ENCODE results near the gene RAB11FIP3.

The RAB11FIP3 gene

DNA sequence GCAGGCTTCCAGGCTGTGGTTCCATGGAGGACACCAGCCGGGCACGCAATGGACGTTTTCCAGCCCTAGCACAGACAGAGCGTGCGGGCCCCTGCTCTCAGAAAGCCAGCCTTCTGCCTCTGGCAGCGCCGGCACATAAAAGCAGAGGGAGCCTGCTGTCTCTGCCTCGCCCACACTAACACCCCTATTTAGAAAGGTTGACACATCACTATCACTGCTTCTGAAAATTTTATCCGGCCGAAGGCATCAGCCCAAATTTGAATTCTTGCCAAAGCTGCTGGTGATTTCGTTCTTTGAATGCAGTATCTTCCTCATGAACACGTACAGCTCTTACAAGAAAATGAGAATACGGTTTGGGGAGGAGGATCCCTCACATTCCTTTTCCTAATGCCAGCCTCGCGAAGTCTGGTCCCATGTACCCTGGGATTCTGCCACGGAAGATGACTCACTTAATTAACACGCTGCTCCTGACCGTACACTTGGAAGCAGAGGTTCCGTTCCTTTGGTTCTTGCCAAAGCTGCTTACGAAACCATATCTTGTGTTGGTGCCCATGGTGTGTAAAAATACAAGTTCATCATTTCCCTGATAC is 1.3 kb upstream of the RAB11FIP3 start:
- DNase-seq = no peak

DNA sequence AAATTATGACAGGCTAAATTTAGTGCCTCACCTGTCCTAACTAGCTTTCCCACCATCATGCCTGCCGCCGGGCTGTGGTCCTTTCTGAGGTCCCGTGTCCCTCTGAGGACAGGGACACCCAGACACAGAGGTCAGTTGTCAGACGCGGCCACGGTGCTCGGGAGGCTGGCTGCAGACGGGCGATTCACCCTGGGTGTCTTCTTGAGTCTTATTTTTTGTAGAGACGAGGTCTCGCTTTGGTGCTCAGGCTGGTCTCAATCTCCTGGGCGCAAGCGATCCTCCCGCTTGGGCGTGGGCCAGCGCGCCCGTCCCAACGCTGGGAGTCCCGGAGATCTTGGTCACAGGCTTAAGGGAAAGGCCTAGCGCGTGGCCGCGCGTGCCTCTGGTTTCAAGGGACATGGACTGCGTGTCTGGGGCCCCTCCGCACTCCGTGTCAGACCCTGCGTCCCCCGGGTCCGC is 797 bp upstream of the RAB11FIP3 start:
- no peak for DNase-seq

DNA sequence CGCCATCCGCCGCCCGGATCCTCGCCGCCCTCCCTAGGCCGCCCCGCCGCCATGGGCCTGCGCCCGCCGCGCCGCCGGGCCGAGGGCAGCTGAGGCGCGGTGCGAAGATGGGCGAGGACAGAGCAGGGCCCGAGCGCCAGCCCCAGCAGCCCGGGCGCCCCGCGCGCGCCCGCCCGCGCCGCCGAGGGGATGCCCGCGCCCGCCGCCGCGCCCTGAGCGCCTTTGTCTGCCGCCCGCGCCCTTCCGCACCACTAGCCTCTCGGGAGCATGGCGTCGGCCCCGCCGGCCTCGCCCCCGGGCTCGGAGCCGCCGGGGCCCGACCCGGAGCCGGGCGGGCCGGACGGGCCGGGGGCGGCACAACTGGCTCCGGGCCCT is 278 bp downstream of the RAB11FIP3 start:
- DNase-seq = peak; percentile 42

DNA sequence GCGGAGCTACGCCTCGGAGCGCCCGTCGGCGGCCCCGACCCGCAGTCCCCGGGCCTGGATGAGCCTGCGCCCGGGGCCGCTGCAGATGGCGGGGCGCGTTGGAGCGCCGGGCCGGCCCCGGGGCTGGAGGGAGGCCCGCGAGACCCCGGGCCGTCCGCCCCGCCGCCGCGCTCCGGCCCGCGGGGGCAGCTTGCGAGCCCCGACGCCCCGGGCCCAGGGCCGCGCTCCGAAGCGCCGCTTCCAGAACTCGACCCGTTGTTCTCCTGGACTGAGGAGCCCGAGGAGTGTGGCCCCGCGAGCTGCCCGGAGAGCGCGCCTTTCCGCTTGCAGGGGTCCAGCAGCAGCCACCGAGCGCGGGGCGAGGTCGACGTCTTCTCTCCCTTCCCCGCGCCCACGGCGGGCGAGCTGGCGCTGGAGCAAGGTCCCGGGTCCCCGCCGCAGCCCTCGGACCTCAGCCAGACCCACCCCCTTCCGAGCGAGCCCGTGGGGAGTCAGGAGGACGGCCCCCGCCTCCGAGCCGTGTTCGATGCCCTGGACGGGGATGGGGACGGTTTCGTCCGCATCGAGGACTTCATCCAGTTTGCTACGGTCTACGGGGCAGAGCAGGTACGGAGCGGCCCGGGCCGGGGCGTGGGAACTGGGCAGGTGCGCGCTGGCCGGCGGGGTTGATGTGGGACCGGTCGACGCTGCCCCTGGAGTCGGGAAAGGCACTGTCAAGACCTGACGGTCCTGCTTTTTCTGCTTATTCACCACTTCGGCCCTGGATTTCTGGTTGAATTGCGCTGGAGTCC is 861 bp downstream of the RAB11FIP3 start:
- DNase-seq = no peak

- DNase-seq = no peak
Measured at GRCh38 chr16:426906-427249, 1.4 kb downstream of the RAB11FIP3 start.

- no peak for DNase-seq
Measured at GRCh38 chr16:427250-427649, 1.8 kb downstream of the RAB11FIP3 start.

GRCh38 chr16:430904-431303 is 5.5 kb downstream of the RAB11FIP3 start:
- no peak for DNase-seq

DNA sequence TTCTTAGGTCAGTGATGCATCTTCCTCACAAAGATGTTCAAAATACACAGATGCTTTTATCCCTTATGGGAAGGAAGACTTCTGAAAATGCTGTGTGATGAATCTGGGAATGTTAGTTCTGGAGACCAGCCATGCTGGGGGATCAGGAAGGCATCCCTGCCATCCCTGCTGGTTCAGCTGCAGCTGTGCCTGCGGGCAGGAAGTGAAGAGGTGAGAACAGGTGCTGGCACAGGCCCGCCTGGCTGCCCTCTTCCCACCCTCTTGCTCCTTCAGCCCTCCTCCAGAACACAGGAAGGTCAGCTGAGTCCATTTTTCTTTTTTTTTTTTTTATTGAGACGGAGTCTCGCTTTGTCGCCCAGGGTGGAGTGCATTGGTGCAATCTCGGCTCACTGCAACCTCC is 15.2 kb downstream of the RAB11FIP3 start:
- DNase-seq = no peak

- no peak for DNase-seq
Measured at GRCh38 chr16:441447-441846, 16.0 kb downstream of the RAB11FIP3 start.

DNA sequence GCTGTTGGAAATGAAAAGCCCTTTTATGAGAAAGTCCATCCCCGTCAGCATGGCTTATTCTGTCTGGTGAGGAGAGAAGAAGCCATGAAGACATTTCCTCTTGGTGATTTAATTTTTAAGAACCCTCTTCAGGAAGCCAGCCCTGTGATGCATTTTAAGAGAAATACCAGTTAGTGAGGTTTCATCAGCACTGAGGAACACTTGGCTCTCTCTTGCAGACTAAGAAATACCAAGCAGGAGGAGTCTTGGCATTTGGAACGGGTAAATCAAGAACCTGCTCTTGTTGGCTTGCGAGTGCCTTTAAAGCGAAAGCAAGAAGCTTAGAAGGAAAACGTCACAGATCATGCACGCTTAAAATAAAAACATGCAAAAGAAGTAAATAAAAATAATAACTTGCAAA is 17.5 kb downstream of the RAB11FIP3 start:
- DNase-seq = no peak

- no peak for DNase-seq
Measured at GRCh38 chr16:444027-444426, 18.6 kb downstream of the RAB11FIP3 start.

DNA sequence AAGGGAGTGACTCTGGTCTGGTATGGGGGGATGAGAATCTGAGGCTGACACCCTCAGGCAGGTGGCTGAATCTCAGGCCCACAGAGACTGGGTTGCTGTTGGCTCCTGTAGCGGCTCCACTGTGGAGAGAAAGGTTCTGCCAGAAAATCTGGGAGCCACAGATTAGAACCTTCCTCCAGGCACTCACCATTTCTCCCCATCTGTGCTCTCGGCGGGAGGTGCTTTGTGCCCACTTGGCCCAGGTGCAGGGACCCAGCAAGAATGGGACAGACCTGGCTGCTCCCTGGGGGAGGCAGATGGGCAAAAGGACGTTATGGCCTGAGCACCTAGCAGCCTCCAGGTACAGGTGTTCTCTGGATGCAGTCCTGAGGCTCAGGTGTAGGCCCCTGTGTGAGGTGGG is 20.1 kb downstream of the RAB11FIP3 start:
- DNase-seq = no peak

GRCh38 chr16:450385-450784 is 24.9 kb downstream of the RAB11FIP3 start:
- DNase-seq = no peak

DNA sequence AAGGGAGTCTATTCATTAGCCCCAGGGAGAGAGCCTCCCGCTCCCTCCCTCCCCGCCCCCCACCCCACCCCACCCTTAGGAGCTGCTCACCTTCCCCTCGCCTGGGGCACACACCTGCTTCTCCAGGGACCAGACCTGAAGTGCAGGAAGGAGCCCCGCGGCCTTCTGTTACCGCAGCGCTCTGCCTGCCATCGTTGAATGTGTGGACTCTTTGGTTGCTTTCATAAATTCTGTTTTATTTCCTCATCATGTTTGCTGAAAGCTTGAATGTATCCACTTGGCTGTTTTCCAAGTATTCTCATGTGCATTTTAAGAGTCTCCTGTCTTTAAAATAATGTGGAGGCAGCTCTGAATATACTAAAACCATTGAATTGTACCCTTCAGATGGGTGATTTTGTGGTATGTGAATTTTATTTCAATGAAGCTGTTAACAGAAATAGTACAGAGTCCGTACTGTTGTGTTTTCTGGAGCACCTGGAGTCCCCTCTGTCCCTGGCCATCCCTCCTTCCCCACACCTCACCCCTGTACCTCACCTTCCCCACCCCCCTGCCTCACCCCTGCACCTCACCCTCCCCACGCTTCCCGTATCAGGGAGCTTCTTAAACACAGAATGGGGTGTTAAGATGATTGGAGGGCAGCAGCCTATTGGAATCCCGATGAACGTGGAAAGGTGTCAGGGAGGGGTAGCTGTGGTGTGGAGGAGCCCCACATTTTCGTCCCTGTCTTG is 25.5 kb downstream of the RAB11FIP3 start:
- no peak for DNase-seq

GRCh38 chr16:454397-454940 is 29.0 kb downstream of the RAB11FIP3 start:
- no peak for DNase-seq

- DNase-seq = no peak
Measured at GRCh38 chr16:455453-455852, 30.0 kb downstream of the RAB11FIP3 start.

DNA sequence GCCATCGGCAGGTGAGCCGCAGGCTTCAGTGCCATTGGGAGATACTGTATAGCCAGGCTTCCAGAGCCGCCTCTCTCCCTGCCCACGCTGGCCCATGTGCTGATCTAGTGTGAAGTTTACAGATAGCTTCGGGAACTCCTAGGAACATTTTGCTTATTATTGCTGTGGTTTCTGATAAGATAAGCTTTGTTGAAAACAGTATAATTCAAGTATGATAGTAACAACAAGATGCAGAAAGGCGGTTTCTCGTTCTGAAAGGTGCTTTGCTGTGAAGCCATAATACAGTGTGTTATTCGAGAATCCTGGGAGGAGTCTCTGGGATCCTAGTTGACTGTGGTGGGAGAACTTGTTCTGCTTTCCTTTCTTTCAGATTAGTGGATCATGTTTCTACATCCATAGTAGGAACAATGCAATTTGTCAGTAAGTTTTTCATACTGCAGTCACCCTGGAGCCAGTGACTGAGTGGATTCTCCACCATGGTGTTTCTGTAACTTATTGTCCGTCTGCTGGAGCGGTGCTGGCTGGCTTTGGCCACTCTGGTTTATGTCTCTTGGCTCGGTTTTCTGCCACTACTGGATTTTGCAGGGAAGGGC is 31.5 kb downstream of the RAB11FIP3 start:
- no peak for DNase-seq

GRCh38 chr16:457732-458400 is 32.4 kb downstream of the RAB11FIP3 start:
- DNase-seq = no peak

- no peak for DNase-seq
Measured at GRCh38 chr16:459761-460160, 34.3 kb downstream of the RAB11FIP3 start.

DNA sequence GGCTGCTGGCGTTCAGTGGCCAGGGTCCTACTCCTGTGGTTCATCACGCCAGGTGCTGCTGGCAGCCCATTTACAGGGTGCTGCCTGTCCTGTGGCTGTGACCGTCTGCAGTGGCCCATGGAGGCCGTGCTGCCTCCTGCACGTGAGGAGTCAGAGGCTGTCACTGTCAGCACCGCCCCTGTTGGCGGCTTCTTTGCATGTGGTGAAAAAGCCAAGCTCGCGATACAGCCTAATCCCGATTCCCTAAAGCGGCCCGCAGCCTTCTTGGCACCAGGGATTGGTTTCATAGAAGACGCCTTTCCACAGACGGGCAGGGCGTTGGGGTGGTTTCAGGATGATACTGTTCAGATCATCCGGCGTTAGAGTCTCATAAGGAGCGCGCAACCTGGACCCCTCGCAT is 35.3 kb downstream of the RAB11FIP3 start:
- no peak for DNase-seq

DNA sequence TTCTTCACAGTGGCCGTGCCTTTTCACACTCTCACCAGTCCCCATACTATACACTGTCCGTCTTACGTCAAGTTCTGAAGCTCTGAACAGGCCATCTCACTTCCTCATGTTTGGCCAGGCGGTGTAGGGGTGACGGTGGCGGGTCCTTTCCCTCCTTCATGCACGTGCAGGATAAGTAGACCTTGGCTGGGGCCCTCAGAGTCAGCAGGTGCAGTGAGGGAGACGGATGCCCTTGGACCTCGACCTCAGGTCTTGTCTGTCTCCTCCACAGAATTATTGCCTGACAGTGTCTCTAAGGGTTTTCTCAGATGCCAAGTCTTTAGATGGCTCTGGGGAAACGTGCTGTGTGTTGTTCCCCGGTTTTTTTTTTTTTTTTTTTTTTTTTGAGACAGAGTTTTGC is 37.6 kb downstream of the RAB11FIP3 start:
- DNase-seq = no peak

DNA sequence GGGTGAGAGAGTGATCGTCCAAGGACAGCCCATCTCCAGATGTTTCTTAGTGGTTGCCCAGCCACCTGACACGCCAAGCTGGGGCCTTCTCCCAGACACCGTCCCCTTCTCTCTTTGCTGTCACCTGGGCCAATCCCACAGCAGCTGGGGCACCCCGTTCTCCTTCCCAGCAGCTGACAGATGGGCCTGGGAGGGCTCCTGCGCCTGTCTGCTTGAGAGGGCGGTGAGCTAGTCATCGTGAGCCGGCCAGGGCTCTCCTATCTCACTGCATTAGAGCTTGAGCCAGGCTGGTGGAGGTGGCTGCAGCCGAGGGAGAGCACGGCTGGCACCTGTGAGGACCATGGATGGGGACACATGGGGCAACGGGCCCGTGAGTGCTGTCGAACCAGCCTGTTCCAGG is 41.2 kb downstream of the RAB11FIP3 start:
- no peak for DNase-seq
